Iris pigment epithelial cell (primary cell): Measurements from ENCODE around the gene LCA5L.
"Not testable (repeated sequence)": the region's sequence is repeated elsewhere in the genome, so short reads cannot be mapped to it uniquely, and the experiment has no call there.

Experiments
- DNase-seq: peaks from one replicate; pipeline ENCODE4 v3.0.0-alpha.2; 2011; ENCODE audit warnings: low read depth

Gene LCA5L

GRCh38 chr21:39387461-39388037 lies 58.0 kb downstream of the LCA5L start:
- DNase-seq = peak; percentile 70

- no peak for DNase-seq
These were observed 58.7 kb downstream of the LCA5L start for GRCh38 chr21:39386899-39387298.

GRCh38 chr21:39386194-39386593 lies 59.4 kb downstream of the LCA5L start:
- DNase-seq = no peak

GRCh38 chr21:39385299-39386145 lies 60.1 kb downstream of the LCA5L start:
- peak; percentile 79 for DNase-seq

DNA sequence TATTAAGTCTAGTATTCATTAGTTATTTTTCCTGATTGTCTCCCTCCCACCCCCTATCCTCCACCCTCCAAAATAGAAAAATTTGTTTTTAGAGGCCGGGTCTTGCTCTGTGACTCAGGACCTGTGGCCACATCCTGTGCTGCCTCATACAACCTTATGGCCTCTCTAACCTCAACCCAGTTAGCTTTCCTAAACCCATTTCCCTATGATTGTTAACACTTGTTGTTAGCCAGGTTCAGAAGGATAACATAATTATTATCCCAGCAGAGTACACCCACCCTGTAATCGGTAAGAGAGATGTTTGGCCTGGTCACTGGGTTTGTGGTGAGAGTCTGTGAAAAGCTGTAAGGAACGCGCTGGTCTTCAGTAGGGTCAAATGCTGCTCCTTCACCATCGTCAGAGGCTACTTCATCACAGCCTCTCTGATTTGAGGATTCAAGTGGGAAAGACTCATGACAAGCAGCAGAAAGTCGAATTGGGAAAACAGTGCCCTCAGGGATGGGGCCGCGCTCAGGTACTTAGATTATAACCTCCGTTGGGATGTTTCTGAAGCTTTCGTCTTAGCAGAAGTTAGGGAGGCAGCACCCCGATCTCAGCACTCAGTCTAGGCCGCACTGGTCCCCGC lies 60.8 kb downstream of the LCA5L start:
- peak; percentile 38 for DNase-seq

DNA sequence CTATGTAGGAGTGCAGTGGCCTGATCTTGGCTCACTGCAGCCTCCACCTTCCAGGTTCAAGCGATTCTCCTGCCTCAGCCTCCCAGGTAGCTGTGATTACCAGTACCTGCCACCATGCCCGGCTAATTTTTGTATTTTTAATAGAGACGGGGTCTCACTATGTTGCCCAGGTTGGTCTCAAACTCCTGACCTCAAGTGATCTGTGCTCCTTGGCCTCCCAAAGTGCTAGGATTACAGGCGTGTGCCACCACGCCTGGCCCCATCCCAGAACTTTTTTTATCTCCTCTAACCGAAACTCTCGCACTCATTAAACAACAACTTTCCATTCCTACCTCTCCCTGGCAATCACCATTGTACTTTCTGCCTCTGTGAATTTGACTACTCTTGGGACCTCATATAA lies 63.5 kb downstream of the LCA5L start:
- DNase-seq = not testable (repeated sequence)

GRCh38 chr21:39381009-39381408 lies 64.6 kb downstream of the LCA5L start:
- no peak for DNase-seq

GRCh38 chr21:39379986-39380891 lies 65.3 kb downstream of the LCA5L start:
- peak; percentile 98 for DNase-seq

DNA sequence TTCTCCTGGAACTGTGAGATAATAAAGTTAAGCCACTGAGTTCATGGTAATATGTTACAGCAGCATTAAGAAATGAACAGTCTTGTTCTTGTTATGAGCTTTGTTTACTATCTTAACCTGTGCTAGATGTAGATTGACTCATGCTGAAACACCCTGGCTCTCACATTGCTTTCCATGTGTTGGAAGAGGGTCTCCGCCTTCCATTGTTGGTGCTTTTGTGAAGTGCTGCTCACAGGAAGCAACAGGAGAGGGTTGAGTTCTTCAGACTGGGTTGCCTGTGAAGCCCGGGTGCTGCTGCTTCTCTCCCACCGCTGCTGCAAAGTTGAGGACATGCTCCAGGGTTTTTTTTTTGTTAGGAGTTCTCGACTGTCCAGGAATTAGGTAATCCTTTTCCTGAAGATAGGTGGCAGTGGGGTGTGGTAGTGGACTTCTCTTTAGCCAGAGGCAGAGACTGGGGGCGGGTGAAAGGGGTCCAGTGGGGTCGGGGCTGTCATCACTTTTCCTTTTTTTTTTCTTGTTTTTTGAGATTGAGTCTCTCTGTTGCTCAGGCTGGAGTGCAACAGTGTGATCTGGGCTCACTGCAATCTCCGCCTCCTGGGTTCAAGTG lies 68.0 kb downstream of the LCA5L start:
- DNase-seq = peak; percentile 38

GRCh38 chr21:39375446-39375845 lies 70.1 kb downstream of the LCA5L start:
- DNase-seq = no peak

DNA sequence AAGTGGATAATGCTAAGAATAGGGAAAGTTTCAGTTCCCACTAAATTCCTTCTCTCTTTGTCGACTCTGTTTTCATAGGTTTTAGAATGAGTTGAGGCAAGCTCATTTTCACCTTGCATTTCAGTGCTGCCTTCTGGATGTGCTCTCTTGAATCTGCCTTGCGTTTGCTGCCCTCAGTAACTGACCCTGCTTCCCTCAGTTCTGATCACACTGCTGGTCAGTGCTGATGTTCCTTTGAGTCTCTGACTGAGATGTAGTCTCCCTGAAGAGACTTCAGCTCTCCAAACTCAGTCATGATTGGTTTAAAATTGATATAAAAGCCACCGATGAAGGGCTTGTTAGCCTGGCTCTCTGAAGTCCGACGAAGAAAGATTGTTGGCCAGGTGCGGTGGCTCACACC lies 71.5 kb downstream of the LCA5L start:
- no peak for DNase-seq

DNA sequence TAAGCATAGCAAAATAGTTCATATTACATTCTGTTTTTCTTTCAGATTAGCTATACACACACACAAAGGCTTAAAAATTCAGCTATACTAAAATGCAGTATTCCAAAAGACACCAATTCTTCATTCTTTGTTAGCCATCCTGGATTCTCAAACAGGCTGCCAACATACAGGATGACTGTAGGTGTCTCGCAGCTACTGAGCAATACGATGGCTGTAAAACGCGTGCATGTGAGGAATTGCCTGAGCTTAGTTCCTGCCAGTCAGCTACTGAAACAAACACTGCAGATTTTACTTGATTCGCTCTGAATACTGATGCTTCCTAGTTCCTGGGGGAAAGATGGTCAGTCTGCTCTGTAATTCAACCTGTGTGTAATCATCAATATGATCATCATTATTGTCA lies 71.9 kb downstream of the LCA5L start:
- peak; percentile 66 for DNase-seq

DNA sequence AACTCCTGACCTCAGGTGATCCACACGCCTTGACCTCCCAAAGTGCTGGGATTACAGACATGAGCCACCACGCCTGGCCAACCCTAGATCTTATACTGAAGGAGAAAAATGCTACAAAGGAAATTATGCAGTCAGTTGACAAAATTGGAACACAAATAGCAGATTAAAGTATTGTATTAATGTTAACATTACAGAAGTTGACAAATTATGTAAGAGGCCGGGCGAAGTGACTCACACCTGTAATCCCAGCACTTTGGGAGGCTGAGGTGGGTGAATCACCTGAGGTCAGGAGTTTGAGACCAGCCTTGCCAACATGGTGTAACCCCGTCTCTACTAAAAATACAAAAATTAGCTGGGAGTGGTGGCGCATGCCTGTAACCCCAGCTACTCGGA lies 75.7 kb downstream of the LCA5L start:
- DNase-seq = not testable (repeated sequence)

GRCh38 chr21:39367783-39368182 lies 77.8 kb downstream of the LCA5L start:
- DNase-seq = no peak

DNA sequence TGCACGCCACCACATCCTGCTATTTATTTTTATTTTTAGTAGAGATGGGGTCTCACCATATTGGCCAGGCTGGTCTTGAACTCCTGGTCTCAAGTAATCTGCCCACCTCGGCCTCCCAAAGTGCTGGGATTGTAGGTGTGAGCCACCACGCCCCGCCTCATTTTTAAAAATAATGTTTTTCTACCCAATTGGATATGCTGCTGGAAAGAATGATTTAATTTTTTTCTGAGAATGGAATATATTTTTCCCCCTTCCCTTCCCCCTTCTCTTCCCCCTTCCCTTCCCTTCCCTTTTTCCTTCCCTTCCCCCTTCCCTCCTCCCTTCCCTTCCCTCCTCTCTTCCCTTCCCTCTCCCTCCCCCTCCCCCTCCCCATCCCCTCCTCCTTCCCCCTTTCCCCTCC lies 79.0 kb downstream of the LCA5L start:
- DNase-seq = no peak

DNA sequence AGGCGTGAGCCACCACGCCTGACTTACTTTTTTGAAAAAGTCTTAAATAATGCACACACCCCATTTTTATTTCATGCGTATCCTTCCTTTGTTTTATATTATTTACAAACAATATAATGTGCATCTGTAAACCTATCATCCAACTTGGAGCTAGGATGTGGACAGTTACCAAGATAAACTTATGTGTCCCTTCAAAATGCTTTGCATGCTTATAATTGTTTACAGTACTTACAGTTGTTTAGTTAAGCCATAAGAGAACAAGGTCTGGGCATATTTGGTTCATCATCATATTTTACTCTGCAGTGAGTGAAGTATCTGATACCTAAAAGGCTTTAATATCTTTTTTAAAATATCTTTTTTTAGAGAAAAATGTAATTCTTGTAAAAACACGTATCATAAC lies 80.6 kb downstream of the LCA5L start:
- DNase-seq = no peak

DNA sequence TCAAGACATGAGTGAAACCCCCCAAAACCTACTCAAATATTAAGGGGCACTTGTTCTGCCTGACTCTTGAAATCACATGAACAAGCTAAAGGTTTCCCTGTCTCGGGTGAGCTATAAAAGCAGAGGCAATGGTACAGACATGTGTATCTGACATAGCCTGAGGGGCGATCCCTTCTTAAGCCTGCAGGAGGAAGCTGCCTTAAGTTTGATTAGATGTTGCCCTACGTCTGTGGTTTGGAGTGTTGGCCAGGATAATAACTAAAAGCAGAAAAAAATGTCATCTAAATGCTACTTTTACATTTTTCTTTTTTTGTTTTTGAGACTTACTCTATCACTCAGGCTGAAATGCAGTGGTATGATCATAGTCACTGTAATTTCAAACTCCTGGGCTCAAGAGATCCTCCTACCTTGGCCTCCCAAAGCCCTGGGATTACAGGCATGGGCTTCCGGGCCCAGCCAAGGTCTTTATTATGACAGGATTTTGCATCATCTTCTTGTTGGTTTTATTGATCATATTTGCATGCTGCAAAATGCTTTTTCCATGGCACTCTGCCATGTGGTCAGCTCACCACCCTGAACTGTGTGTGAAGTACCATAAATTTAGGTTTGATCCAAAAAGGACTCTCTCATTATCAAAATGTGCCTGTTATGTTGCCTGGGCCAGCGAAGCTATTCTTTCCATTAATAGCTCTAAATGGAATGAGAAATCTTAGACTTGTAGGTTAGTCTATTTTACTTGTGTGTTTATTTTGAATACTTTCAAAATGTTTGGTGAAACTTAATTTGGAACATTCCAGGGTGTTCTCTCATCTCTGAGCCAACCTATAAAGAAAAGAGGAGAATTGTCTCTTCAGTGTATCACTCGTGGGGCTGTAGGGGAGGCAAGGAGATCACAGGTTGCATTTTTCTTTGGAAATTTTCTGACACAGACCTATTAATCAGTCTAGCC lies 81.7 kb downstream of the LCA5L start:
- peak; percentile 43 for DNase-seq

- no peak for DNase-seq
These were observed 82.8 kb downstream of the LCA5L start for GRCh38 chr21:39362733-39363132.

- DNase-seq = no peak
These were observed 86.2 kb downstream of the LCA5L start for GRCh38 chr21:39359382-39359781.
